Muscle layer of duodenum (tissue), 2 donors: Measurements from ENCODE around the gene ARID3A.
"Not testable (repeated sequence)": the region's sequence is repeated elsewhere in the genome, so short reads cannot be mapped to it uniquely, and the experiment has no call there.

Experiments used
- H3K27ac ChIP-seq: one replicate; pipeline ENCODE4 v1.7.0; 2013; ENCODE audit warnings: mild to moderate bottlenecking, low read length
- H3K27me3 ChIP-seq: one replicate; pipeline ENCODE4 v1.7.0; 2013; ENCODE audit warnings: low read depth, mild to moderate bottlenecking, control low read depth, low read length
- H3K36me3 ChIP-seq, 2 donors: one replicate each; pipeline ENCODE4 v1.7.0; 2013; ENCODE audit warnings: low read length in 2 of 2, control low read depth in 1 of 2, mild to moderate bottlenecking in 1 of 2; ENCODE audit not compliant: insufficient read depth in 2 of 2, control insufficient read depth in 1 of 2
- H3K4me1 ChIP-seq, 2 donors: one replicate each; pipeline ENCODE4 v1.7.0; 2013; ENCODE audit warnings: low read length in 2 of 2, mild to moderate bottlenecking in 2 of 2, control low read depth in 1 of 2, moderate library complexity in 1 of 2; ENCODE audit not compliant: insufficient read depth in 2 of 2, control insufficient read depth in 1 of 2
- H3K4me3 ChIP-seq, 2 donors: one replicate each; pipeline ENCODE4 v1.7.0; 2013; ENCODE audit warnings: low read length in 2 of 2, low read depth in 1 of 2, mild to moderate bottlenecking in 1 of 2
- H3K9me3 ChIP-seq, 2 donors: one replicate each; pipeline ENCODE4 v1.7.0; 2013; ENCODE audit warnings: low read length in 2 of 2, control low read depth in 1 of 2, mild to moderate bottlenecking in 1 of 2; ENCODE audit not compliant: control insufficient read depth in 1 of 2
- donor health status: healthy.

The ARID3A gene

DNA sequence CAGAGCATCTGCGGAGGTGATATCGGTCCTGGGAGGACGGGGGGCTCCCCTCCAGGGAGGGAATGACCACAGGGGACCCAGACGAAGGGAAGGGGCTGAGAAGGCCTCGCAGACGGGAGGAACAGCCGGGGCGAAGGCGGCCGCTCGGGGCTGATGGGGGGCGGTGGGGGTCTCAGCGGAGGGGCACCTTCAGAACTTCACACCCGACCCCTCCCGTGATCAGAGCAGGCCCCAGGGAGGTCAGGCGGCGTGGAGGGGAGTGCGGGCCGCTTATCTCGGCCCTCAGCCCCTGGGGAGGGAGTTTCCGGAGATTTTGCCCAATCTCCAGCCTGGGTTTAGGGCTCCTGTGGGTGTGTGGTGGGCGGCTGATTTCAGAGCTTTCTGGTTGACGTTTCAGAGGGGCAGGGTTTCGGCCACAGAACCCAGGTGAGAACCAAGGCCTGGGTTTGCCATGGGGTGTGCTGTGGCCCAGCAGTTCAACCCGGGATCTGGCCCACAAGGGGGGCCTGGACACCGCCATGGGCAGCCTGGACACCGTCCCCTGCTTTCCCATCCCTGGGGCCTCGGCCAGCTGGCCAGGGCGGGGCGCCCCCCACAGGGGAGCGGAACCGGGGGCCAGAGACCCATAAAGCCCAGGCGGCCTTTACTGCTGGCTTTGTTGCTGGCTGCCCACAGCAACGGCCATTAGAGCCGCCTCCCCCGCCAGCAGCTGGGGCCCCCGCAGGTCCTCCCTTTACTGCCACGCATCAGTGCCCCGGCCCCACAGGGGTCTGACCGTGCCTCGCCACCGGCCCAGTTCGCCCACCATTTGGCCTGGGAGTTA, 29.0 kb downstream of the ARID3A start:
- Histone ChIP-seq H3K9me3 (no peaks in the 10 kb centered on the region), H3K4me3 (no peak overlapping the region), H3K27ac (no peak overlapping the region), H3K27me3 (no peaks in the 10 kb centered on the region), H3K36me3 (peaks cover 0 to 3% of the 10 kb centered on the region in 2 donors), H3K4me1 (peaks cover 0 to 12% of the 10 kb centered on the region in 2 donors)

DNA sequence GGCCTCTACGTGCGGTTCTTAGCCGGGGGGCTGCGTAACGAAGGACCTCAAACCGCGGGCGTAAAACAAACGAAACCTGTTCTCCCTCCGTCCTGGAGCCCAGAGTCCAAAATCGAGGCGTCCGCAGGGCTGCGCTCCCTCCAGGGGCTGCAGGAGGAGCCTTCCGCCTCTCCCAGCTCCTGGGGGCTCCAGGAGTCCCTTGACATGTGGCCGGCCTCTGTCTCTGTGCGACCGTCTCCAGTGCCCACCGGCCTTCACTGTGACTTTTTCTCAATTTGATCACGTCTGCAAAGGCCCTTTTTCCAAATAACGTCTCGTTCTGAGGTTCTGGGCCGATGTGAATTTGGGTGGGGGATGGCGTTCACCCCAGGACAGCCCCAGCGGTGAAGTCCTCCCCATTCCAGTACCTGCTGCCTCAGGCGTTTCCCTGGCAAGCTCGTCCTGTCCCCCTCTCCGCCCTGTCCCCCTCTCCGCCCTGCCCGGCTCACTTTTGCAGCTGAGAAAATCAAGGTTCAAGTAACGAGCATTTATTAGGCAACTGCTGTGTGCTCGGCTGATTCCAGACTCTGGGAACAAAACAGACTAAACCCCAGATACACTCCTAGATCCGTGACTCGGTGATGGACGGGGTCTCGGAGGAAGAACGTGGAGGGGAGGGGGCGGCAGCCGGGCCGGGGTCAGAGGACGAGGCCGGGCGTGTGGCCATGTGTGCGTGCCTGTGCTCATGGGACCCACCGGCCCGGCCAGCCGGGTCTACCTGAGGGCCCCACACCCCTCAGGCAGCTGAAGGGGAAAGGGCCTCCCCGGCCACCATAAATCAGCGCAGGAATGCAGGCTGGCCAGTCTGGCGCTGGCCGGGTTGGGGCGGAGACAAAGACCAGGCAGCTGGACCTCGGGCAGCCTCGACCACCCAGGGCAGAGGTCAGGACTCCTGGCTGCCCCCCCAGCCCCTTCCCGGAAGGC, 30.2 kb downstream of the ARID3A start:
- no peaks in the 10 kb centered on the region for H3K9me3 ChIP-seq
- no peak overlapping the region for H3K4me3 ChIP-seq
- peaks cover 0 to 13% of the 10 kb centered on the region in 2 donors for H3K36me3 ChIP-seq
- no peaks in the 10 kb centered on the region for H3K27me3 ChIP-seq
- no peak overlapping the region for H3K27ac ChIP-seq
- H3K4me1 ChIP-seq = peaks cover 0 to 12% of the 10 kb centered on the region in 2 donors

DNA sequence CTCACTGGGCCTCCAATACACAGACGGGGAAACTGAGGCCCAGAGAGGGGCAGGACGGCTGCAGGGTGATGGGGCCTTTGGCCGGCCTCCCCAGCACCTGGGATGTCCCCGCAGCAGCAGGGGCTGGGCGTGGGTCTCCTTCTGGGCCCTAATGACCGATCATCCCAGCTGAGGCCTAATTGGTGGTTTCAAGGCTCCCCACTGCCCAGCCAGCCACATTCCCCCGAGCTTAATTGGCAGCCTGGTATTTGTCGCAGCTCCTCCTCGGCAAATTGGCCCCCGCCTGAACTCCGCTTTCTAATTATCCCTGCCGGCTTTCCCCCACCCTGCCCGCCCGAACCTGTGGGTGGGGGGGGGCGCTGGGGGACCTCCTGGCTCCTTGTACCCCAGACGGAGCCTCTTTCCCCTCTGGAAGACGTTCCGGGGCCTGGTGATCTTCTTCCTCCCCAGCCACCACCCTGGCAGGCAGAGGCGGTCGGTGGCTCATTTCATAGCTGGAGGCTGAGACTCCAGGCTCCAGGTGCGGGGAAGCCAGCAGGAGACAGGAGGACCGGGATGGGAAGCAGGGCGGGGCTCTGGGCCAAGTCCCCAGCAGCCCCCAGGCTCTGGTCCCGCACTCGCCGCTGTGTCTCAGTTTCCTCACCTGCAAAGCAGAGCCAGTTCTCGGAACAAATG, 31.1 kb downstream of the ARID3A start:
- Histone ChIP-seq H3K27ac (no peak overlapping the region), H3K4me1 (peaks cover 0 to 12% of the 10 kb centered on the region in 2 donors), H3K27me3 (no peaks in the 10 kb centered on the region), H3K36me3 (peaks cover 0 to 15% of the 10 kb centered on the region in 2 donors), H3K4me3 (no peak overlapping the region), H3K9me3 (no peaks in the 10 kb centered on the region)

DNA sequence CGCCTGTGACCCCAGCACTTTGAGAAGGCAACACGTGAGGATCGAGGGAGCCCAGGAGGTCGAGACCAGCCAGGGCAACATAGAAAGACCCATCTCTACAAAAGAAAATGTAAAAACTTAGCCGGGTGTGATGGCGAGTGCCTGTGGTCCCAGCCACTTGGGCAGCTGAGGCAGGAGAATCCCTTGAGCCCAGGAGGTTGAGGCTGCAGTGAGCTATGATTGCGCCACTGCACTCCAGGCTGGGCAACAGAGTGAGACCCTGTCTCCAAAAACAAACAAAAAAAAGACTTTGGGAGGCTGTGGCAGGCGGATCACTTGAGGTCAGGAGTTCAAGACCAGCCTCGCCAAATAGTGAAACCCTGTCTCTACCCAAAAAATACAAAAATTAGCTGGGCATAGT, 31.7 kb downstream of the ARID3A start:
- not testable (repeated sequence) for H3K4me3 ChIP-seq, H3K27ac ChIP-seq, H3K27me3 ChIP-seq, H3K9me3 ChIP-seq
- H3K4me1 ChIP-seq = peaks cover 0 to 12% of the 10 kb centered on the region in 2 donors
- H3K36me3 ChIP-seq = peaks cover 0 to 15% of the 10 kb centered on the region in 2 donors

DNA sequence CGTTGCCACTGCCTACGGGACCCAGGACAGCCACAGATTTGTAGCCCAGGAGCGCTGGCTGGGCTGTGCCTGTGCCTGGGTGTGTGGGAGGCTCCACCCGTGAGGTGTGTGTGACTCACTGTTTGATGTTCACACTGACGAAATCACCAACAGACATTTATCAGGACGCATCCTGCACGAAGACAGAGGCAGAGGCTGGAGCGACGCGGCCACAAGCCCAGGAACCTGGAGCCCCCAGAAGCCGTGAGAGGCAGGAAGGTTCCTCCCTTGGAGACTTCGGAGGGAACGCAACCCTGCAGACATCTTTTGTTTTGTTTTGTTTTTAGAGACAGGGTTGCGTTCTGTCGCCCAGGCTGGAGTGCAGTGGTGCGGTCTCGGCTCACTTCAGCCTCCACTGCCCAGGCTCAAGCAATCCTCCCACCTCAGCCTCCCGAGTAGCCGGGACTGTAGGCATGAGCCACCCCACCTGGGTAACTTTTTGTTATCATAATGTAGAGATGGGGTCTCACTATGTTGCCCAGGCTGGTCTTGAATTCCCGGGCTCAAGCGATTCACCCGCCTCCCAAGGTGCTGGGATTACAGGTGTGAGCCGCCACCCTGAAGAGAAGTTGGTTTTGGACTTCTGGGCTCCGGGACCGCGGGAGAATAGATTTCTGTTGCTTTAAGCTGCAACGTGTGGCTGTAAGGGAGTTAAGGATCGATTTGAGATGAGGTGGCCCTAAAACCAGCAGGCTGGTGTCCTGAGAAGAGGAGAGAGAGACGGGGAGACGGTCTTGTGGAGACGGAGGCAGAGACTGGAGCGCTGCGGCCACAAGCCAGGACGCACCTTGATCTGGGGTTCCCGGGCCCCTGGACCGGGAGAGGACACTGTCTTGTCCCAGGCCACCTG, 33.4 kb downstream of the ARID3A start:
- Histone ChIP-seq H3K27me3 (no peaks in the 10 kb centered on the region), H3K36me3 (peaks cover 0 to 23% of the 10 kb centered on the region in 2 donors), H3K9me3 (no peaks in the 10 kb centered on the region), H3K4me1 (peaks cover 0 to 4% of the 10 kb centered on the region in 2 donors), H3K27ac (no peak overlapping the region), H3K4me3 (no peak overlapping the region)

DNA sequence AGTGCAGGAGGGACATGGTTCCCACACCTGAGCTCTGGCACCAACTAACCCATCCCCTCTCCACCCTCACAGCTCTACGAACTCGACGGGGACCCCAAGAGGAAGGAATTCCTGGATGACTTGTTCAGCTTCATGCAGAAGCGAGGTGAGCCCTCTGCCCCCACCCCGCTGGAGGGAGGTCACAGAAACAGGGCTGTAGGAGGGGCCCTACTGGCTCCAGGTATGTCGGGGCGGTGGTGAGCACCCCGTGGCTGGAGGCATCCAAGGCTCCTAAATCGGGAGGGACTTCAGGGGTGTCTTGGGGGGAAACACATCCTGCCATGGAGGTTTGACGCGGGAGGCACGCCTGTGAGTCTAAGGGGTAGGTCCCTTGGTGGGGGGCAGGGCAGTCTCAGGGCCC, 34.2 kb downstream of the ARID3A start:
- Histone ChIP-seq H3K4me3 (no peak overlapping the region), H3K27me3 (no peaks in the 10 kb centered on the region), H3K27ac (no peak overlapping the region), H3K36me3 (peaks cover 0 to 31% of the 10 kb centered on the region in 2 donors), H3K4me1 (peaks cover 0 to 4% of the 10 kb centered on the region in 2 donors), H3K9me3 (no peaks in the 10 kb centered on the region)

DNA sequence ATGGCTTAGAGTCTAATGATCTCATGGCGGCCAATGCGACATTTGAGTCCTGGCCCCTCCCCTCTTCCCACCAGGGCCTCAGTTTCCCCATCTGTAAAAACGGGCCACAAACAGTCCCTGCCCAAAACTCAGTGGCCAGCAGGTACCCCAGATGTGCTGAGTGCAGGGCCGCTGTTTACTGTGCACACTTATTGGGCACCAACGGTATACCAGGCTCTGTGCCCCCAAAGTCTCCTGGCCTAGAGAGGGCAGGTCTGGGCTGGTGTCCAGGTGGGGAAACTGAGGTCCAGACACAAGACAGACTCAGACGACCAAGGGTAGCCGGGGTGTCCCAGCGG, 34.7 kb downstream of the ARID3A start:
- H3K27me3 ChIP-seq = no peaks in the 10 kb centered on the region
- no peak overlapping the region for H3K4me3 ChIP-seq
- H3K36me3 ChIP-seq = peaks cover 0 to 33% of the 10 kb centered on the region in 2 donors
- H3K27ac ChIP-seq = no peak overlapping the region
- peaks cover 0 to 4% of the 10 kb centered on the region in 2 donors for H3K4me1 ChIP-seq
- H3K9me3 ChIP-seq = no peaks in the 10 kb centered on the region

DNA sequence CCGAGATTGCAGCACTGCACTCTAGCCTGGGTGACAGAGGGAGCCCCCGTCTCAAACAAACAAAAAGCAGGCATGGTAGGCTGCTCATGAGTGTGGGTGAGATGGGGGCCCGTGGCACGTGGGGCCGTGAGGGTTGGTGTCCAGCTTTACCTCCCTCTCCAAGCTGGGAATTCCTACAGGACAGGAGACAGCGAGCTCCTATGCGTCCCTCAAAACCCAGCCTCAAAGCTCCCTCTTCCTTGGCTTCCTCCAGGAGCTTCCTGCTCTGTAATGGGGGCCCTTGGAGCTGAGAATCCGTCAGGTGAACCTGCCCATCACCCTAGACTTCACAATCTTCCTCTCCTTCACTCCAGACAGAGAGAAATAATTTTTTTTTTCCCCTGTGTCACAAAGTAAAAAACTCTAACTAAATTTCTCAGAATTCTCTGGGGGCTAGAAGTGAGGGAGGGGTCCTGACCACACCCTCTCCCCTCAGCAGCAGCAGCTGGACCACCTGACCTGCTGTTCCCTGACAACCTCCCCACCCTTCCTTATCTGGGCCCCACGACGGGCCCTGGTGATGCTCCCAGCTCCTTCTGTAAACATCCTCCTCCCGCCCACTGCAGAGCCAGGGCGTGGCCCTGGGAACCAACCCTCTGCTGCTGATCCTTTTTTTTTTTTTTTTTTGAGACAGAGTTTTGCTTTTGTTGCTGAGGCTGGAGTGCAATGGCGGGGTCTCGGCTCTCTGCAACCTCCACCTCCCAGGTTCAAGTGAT, 36.2 kb downstream of the ARID3A start:
- Histone ChIP-seq H3K4me1 (no peaks in the 10 kb centered on the region), H3K36me3 (peaks cover 0 to 41% of the 10 kb centered on the region in 2 donors), H3K27ac (no peak overlapping the region), H3K4me3 (no peak overlapping the region), H3K9me3 (peaks cover 0 to 3% of the 10 kb centered on the region in 2 donors), H3K27me3 (no peaks in the 10 kb centered on the region)

DNA sequence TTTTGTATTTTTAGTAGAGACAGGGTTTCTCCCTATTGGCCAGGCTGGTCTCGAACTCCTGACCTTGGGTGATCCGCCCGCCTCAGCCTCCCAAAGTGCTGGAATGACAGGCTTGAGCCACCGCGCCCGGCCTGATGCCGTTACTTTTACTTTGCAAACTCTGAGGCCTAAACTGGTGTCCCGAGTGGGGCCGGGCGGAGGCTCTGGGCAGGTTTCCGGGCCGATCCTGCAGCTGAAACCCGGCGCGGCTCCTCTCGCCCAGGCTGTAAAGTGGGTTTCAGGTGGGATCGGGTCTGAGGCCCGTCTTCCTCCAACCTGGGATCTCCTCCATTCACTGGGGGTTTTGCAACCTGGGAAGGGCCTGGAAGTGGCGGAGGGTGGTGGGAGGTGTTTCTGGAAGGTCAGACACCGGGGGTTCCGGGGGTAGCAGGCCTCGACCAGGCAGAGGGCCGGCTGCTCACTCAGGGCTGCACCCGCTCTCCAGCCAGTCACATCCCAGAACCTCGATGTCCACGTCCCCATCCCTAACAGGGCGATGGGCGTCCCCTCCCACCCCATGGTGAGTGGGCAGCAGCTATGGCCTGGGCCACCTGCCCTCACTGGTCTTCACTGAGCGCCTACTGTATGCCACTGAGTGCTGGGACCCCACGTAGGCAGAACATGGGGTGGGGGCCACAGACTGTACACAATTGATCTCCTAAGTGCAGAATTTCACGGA, 37.0 kb downstream of the ARID3A start:
- Histone ChIP-seq H3K4me3 (no peak overlapping the region), H3K27ac (no peak overlapping the region), H3K4me1 (no peaks in the 10 kb centered on the region), H3K27me3 (no peaks in the 10 kb centered on the region), H3K9me3 (peaks cover 0 to 3% of the 10 kb centered on the region in 2 donors), H3K36me3 (peaks cover 0 to 45% of the 10 kb centered on the region in 2 donors)
